H9 (cell line): ENCODE results near the gene LRCOL1. TPM values are rescaled to one million over a fixed set of nuclear protein-coding genes. Genes with fewer than 3 reads are reported as not detected.

Source experiments
- DNase-seq: peaks from one replicate; pipeline ENCODE4 v3.0.0-alpha.2; 2017
- H2AFZ ChIP-seq: one replicate; pipeline ENCODE4 v1.6.1; 2013; ENCODE audit warnings: mild to moderate bottlenecking, low read length, control low read depth, moderate library complexity
- H2AK5ac ChIP-seq: 2 replicates; pipeline ENCODE4 v1.6.1; 2013; ENCODE audit warnings: low read length, control low read depth, mixed read lengths; ENCODE audit not compliant: insufficient read length
- H2BK120ac ChIP-seq: one replicate; pipeline ENCODE4 v1.6.1; 2013; ENCODE audit warnings: low read depth, mild to moderate bottlenecking, low read length, control low read depth, inconsistent platforms; ENCODE audit not compliant: poor library complexity, severe bottlenecking
- H2BK12ac ChIP-seq: 2 replicates; pipeline ENCODE4 v1.6.1; 2013; ENCODE audit warnings: low read length, control low read depth, mixed read lengths, low read depth; ENCODE audit not compliant: insufficient read length
- H2BK15ac ChIP-seq: 2 replicates; pipeline ENCODE4 v1.6.1; 2013; ENCODE audit warnings: low read depth, low read length, control low read depth
- H2BK20ac ChIP-seq: one replicate; pipeline ENCODE4 v1.6.1; 2013; ENCODE audit warnings: low read depth, mild to moderate bottlenecking, low read length, control low read depth, inconsistent platforms; ENCODE audit not compliant: poor library complexity, severe bottlenecking
- H2BK5ac ChIP-seq: 2 replicates; pipeline ENCODE4 v1.6.1; 2013; ENCODE audit warnings: low read length, control low read depth, mixed read lengths; ENCODE audit not compliant: insufficient read length
- H3K14ac ChIP-seq: 2 replicates; pipeline ENCODE4 v1.6.1; 2013; ENCODE audit warnings: low read length, control low read depth; ENCODE audit not compliant: insufficient read depth
- H3K18ac ChIP-seq: 2 replicates; pipeline ENCODE4 v1.6.1; 2013; ENCODE audit warnings: low read depth, mild to moderate bottlenecking, mixed read lengths, low read length, control low read depth; ENCODE audit not compliant: insufficient read length
- H3K23ac ChIP-seq: 2 replicates; pipeline ENCODE4 v1.6.1; 2013; ENCODE audit warnings: low read length, control low read depth, mixed read lengths, low read depth; ENCODE audit not compliant: insufficient read length
- H3K23me2 ChIP-seq: 2 replicates; pipeline ENCODE4 v1.6.1; 2013; ENCODE audit warnings: low read depth, mild to moderate bottlenecking, mixed read lengths, low read length, control low read depth; ENCODE audit not compliant: insufficient read length, poor library complexity, severe bottlenecking
- H3K27ac ChIP-seq: 2 replicates; pipeline ENCODE4 v1.5.1; 2013; ENCODE audit warnings: low read length, control low read depth, mixed read lengths, low read depth; ENCODE audit not compliant: insufficient read length
- H3K27me3 ChIP-seq: 2 replicates; pipeline ENCODE4 v1.6.1; 2013; ENCODE audit warnings: low read length, control low read depth, inconsistent platforms; ENCODE audit not compliant: insufficient read depth
- H3K4ac ChIP-seq: 2 replicates; pipeline ENCODE4 v1.6.1; 2013; ENCODE audit warnings: low read depth, mild to moderate bottlenecking, control low read depth, inconsistent platforms, low read length, moderate library complexity
- H3K4me1 ChIP-seq: 2 replicates; pipeline ENCODE4 v1.6.1; 2013; ENCODE audit warnings: low read length, control low read depth, inconsistent platforms; ENCODE audit not compliant: insufficient read depth
- H3K4me2 ChIP-seq: 2 replicates; pipeline ENCODE4 v1.6.1; 2013; ENCODE audit warnings: low read length, control low read depth, mixed read lengths; ENCODE audit not compliant: insufficient read length, insufficient read depth
- H3K56ac ChIP-seq: 2 replicates; pipeline ENCODE4 v1.6.1; 2013; ENCODE audit warnings: low read depth, mild to moderate bottlenecking, mixed read lengths, low read length, control low read depth; ENCODE audit not compliant: insufficient read length
- H3K79me1 ChIP-seq: 2 replicates; pipeline ENCODE4 v1.6.1; 2013; ENCODE audit warnings: low read depth, mild to moderate bottlenecking, moderate library complexity, low read length, control low read depth, inconsistent platforms; ENCODE audit not compliant: insufficient read depth, poor library complexity, severe bottlenecking
- H3K79me2 ChIP-seq: 2 replicates; pipeline ENCODE4 v1.6.1; 2013; ENCODE audit warnings: low read length, control low read depth, inconsistent platforms; ENCODE audit not compliant: insufficient read depth
- H3K9ac ChIP-seq: 2 replicates; pipeline ENCODE4 v1.6.1; 2013; ENCODE audit warnings: low read length, control low read depth, mixed read lengths; ENCODE audit not compliant: insufficient read length; ENCODE audit errors: extremely low read depth
- H3K9me3 ChIP-seq: one replicate; pipeline ENCODE4 v1.6.1; 2013; ENCODE audit warnings: low read depth, low read length, inconsistent platforms; ENCODE audit not compliant: control insufficient read depth
- H3T11ph ChIP-seq: one replicate; pipeline ENCODE4 v1.6.1; 2013; ENCODE audit warnings: mild to moderate bottlenecking, low read length, control low read depth, inconsistent platforms
- H4K20me1 ChIP-seq: one replicate; pipeline ENCODE4 v1.6.1; 2013; ENCODE audit not compliant: control insufficient read depth, insufficient read length, insufficient read depth
- H4K5ac ChIP-seq: 2 replicates; pipeline ENCODE4 v1.6.1; 2013; ENCODE audit warnings: low read depth, mild to moderate bottlenecking, mixed read lengths, low read length, control low read depth; ENCODE audit not compliant: insufficient read length
- H4K8ac ChIP-seq: replicated peaks from 2 replicates; pipeline ENCODE4 v1.6.1; 2013; ENCODE audit warnings: low read length, control low read depth, mixed read lengths, low read depth; ENCODE audit not compliant: insufficient read length
- H4K91ac ChIP-seq: 2 replicates; pipeline ENCODE4 v1.6.1; 2013; ENCODE audit warnings: low read depth, mild to moderate bottlenecking, moderate library complexity, mixed read lengths, low read length, control low read depth; ENCODE audit not compliant: insufficient read length
- H3K27ac Mint-ChIP-seq, 3 experiments: 2 replicates in 2 of 3; 3 replicates in 1 of 3; pipeline ENCODE4 v1.8.0; 2020 to 2021; ENCODE audit warnings: mixed read lengths in 3 of 3, mild to moderate bottlenecking in 1 of 3, moderate library complexity in 1 of 3
- H3K27me3 Mint-ChIP-seq: 2 replicates; pipeline ENCODE4 v1.8.0; 2021; ENCODE audit warnings: low read depth, mild to moderate bottlenecking, moderate library complexity, mixed read lengths
- H3K36me3 Mint-ChIP-seq, 3 experiments: 2 replicates in 2 of 3; 3 replicates in 1 of 3; pipeline ENCODE4 v1.8.0; 2020 to 2021; ENCODE audit warnings: low read depth in 3 of 3, mixed read lengths in 3 of 3; ENCODE audit not compliant: insufficient read depth in 1 of 3
- H3K4me1 Mint-ChIP-seq, 2 experiments: 2 replicates each; pipeline ENCODE4 v1.8.0; 2020; ENCODE audit warnings: mixed read lengths in 2 of 2
- H3K4me3 Mint-ChIP-seq, 2 experiments: 2 replicates in 1 of 2; 3 replicates in 1 of 2; pipeline ENCODE4 v1.8.0; 2020 to 2021; ENCODE audit warnings: mild to moderate bottlenecking in 2 of 2, mixed read lengths in 2 of 2, moderate library complexity in 1 of 2
- H3K9me3 Mint-ChIP-seq, 2 experiments: 2 replicates in 1 of 2; 3 replicates in 1 of 2; pipeline ENCODE4 v1.8.0; 2020; ENCODE audit warnings: mild to moderate bottlenecking in 2 of 2, mixed read lengths in 2 of 2, moderate library complexity in 1 of 2
- CTCF ChIP-seq: fragments of 200-600 bp; sonication (generic); conservative IDR thresholded peaks from 3 replicates; pipeline ENCODE4 v1.8.0; 2021; ENCODE audit warnings: antibody characterized with exemption, mild to moderate bottlenecking
- WGBS: extraction: QIAGEN DNeasy Blood & Tissue Kit; methylation state at CpG from one replicate; pipeline ENCODE4 v1.1.7; 2013; ENCODE audit warnings: missing lambda C conversion rate, low lambda C conversion rate, mixed read lengths; ENCODE audit not compliant: insufficient read length; ENCODE audit errors: extremely low coverage; 5-methylcytosine and 5-hydroxymethylcytosine counted together
- total RNA-seq: library from RNA; stranded (reverse); gene quantifications from 2 replicates; pipeline ENCODE4 v1.2.1, GENCODE V29; 2021

Gene LRCOL1
- total RNA-seq, 1 experiment from 2014 or later = not detected

DNA sequence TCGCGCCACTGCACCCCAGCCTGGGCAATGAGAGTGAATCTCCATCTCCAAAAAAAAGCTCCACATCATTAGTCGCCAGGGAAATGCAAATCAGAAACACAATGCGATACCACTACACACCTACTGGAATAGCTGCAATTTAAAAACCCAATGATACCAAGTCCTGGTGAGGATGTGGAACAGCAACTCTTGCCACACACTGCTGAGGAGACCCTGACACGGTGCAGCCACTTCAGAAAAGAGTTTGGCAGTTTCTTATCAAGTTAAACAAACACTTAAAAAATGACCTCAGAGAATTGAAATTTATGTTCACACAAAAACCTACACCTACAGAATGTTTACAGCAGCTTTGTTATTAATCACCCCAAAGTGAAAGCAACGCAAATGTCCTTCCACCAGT lies 20.3 kb upstream of the LRCOL1 start:
- H3K18ac ChIP-seq = no peak overlapping the region
- no peak overlapping the region for H3K4me3 Mint-ChIP-seq

More for the DNA sequence above, 20.3 kb upstream of the LRCOL1 start:
- Histone ChIP-seq H3K4ac (no peak overlapping the region), H2BK12ac (no peak overlapping the region), H3K9me3 (no peaks in the 10 kb centered on the region), H3K79me1 (no peaks in the 10 kb centered on the region), H3K27ac (no peak overlapping the region), H2BK5ac (no peak overlapping the region), H4K5ac (no peak overlapping the region), H2AK5ac (no peak overlapping the region), H2BK120ac (no peak overlapping the region), H3K4me1 (no peaks in the 10 kb centered on the region), H2BK15ac (no peak overlapping the region), H2BK20ac (no peak overlapping the region), H3T11ph (no peak overlapping the region), H3K23ac (no peak overlapping the region), H3K14ac (no peak overlapping the region), H4K91ac (no peak overlapping the region), H4K8ac (no peak overlapping the region), H3K9ac (no peak overlapping the region), H2AFZ (no peak overlapping the region), H3K56ac (no peak overlapping the region), H4K20me1 (no peaks in the 10 kb centered on the region), H3K27me3 (no peaks in the 10 kb centered on the region), H3K4me2 (no peak overlapping the region), H3K23me2 (no peaks in the 10 kb centered on the region), H3K79me2 (no peaks in the 10 kb centered on the region)
- Mint-ChIP-seq H3K4me1 (no peaks in the 10 kb centered on the region), H3K27ac (peak overlapping the region in 1 of 3 experiments; percentile 53; a peak in 2 of 7 replicates), H3K36me3 (peaks cover 57 to 88% (median 76%) of the 10 kb centered on the region in 3 experiments; a peak in 6 of 7 replicates), H3K27me3 (no peaks in the 10 kb centered on the region), H3K9me3 (no peaks in the 10 kb centered on the region)
- WGBS = no CpG with 5 or more reads among the region's 6 CpGs
- DNase-seq = no peak
- TF ChIP-seq CTCF = no peak
